Measurements from ENCODE around the gene ETV3. TPM values are rescaled to one million over a fixed set of nuclear protein-coding genes. Genes with fewer than 3 reads are reported as not detected.
"Not testable (repeated sequence)": the region's sequence is repeated elsewhere in the genome, so short reads cannot be mapped to it uniquely, and the experiment has no call there.

The ETV3 gene
- total RNA-seq, 2 donors from 2014 or later, result 11.8 to 31.7 TPM

GRCh38 chr1:157104598-157105293 lies 33.4 kb downstream of the ETV3 start:
- ATAC-seq (ENCODE audit: insufficient number of reproducible peaks, low FRiP score, low read depth) (no peak), DNase-seq (ENCODE audit: low spot score) (no peak)
- TF ChIP-seq CTCF (IDR thresholded peaks at IDR 0.05), result no peak
- H3K4me3 ChIP-seq, result no peak overlapping the region
- H3K27ac ChIP-seq, result no peak overlapping the region
- no peaks in the 10 kb centered on the region for H3K4me1 ChIP-seq (ENCODE audit: control insufficient read depth in 1 of 2, low read depth in 2 of 2)
- H3K27me3 ChIP-seq (replicated peaks; ENCODE audit: insufficient read depth), result peaks cover 3% of the 10 kb centered on the region
- no peaks in the 10 kb centered on the region for H3K9me3 ChIP-seq
- no peaks in the 10 kb centered on the region for H3K36me3 ChIP-seq

DNA sequence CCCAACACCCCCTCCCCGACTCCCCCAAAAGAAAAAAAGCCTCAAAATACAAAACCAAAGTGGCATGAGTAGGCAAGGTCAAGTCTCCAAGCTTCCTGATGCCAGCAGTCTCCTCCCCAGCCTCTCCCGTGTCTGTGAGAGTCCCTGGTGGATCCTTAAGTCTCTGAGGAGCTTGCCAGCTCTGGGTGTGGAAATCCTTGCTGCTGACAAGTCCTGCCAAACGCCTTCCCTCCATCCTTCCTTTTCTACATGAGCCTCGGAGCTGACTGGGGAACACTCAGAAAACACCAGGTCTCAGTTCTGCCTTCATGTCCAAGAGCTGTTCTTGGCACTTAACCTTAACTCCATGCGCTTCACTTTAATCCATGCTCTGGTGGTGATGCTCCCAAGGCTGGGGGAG lies 34.9 kb downstream of the ETV3 start:
- no peak for TF ChIP-seq CTCF (IDR thresholded peaks at IDR 0.05)
- H3K27ac ChIP-seq, result no peak overlapping the region
- no peaks in the 10 kb centered on the region for H3K36me3 ChIP-seq
- H3K4me3 ChIP-seq, result no peak overlapping the region
- peaks cover 3% of the 10 kb centered on the region for H3K27me3 ChIP-seq (replicated peaks; ENCODE audit: insufficient read depth)
- ATAC-seq (ENCODE audit: insufficient number of reproducible peaks, low FRiP score, low read depth) (no peak), DNase-seq (ENCODE audit: low spot score) (no peak)
- no peaks in the 10 kb centered on the region for H3K9me3 ChIP-seq
- H3K4me1 ChIP-seq (ENCODE audit: control insufficient read depth in 1 of 2, low read depth in 2 of 2), result no peaks in the 10 kb centered on the region

DNA sequence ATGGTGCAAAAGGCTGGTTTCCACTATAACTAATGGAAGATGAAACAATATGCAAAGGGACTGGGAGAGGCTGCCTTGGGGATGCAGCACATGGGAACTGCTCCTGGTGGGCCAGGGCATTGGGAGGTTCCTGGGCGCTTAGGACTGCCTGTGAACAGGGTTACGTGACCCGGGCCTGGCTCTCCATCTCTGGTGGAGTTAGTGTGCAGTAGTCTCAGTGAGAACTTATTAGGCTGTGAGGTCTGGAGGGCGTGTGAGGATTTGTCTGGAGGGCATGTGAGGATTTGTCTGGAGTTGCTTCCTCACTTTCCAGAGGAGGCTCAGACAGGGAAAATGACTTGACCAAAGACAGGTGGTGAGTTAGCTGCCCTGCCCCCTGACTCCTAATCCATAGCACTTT lies 37.0 kb downstream of the ETV3 start:
- Histone ChIP-seq H3K27ac (no peak overlapping the region), H3K4me1 (ENCODE audit: control insufficient read depth in 1 of 2, low read depth in 2 of 2) (no peaks in the 10 kb centered on the region), H3K9me3 (no peaks in the 10 kb centered on the region), H3K36me3 (no peaks in the 10 kb centered on the region), H3K4me3 (no peak overlapping the region), H3K27me3 (replicated peaks; ENCODE audit: insufficient read depth) (no peaks in the 10 kb centered on the region)
- ATAC-seq (ENCODE audit: insufficient number of reproducible peaks, low FRiP score, low read depth) (no peak), DNase-seq (ENCODE audit: low spot score) (no peak)
- TF ChIP-seq CTCF (IDR thresholded peaks at IDR 0.05), result no peak

- Histone ChIP-seq H3K9me3 (no peaks in the 10 kb centered on the region), H3K4me1 (ENCODE audit: control insufficient read depth in 1 of 2, low read depth in 2 of 2) (no peaks in the 10 kb centered on the region), H3K4me3 (no peak within 1 kb of the TSS), H3K27me3 (replicated peaks; ENCODE audit: insufficient read depth) (no peaks in the 10 kb centered on the region), H3K27ac (no peak within 1 kb of the TSS), H3K36me3 (no peaks in the 10 kb centered on the region)
- ATAC-seq (ENCODE audit: insufficient number of reproducible peaks, low FRiP score, low read depth), result no peak
- no peak for TF ChIP-seq CTCF (IDR thresholded peaks at IDR 0.05)
- no peak for DNase-seq (ENCODE audit: low spot score)
These were observed 38.6 kb downstream of the ETV3 start, which contains the start of gene ETV3L for GRCh38 chr1:157099633-157100009. TSS of gene ETV3L (minus strand) at chr1:157099808. CDS start at chr1:157099523, 285 bp downstream.

DNA sequence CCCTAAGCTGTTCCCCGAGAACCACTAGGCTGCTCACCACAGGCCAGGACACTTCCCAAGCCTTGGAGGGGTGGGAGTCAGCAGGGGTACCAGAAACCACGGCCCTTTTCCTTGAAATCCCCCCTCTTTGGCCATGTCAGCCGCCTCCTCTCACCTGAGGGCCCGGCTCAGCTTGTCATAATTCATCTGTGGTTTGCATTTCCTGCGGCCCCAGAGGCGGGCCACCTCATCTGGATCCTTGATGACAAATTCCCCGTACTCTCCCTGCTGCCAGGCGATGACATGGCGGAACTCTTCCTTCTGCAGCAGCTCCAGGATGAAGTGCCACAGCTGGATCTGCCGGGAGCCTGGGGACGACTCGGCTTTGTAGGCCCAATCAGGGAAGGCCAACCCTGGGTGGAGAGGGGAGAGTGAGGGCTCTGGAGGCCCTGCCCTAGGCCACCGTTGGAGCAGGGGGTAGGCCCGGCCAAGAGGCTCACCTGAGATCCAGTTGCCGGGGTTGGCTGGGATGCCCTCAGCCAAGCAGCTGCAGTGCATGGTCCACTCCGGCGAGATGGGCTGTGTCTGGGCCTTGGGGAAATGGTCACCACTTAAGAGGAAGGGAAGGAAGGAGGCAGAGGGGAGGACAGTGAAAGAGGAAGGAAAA lies 39.1 kb downstream of the ETV3 start:
- not testable (repeated sequence) for DNase-seq (ENCODE audit: low spot score)

More for the DNA sequence above, 39.1 kb downstream of the ETV3 start:
- not testable (repeated sequence) for H3K27me3 ChIP-seq (replicated peaks; ENCODE audit: insufficient read depth); ATAC-seq (ENCODE audit: insufficient number of reproducible peaks, low FRiP score, low read depth); H3K36me3 ChIP-seq; H3K4me3 ChIP-seq; H3K27ac ChIP-seq; H3K9me3 ChIP-seq; H3K4me1 ChIP-seq (ENCODE audit: control insufficient read depth in 1 of 2, low read depth in 2 of 2)
